Measurements from ENCODE around the gene BMAL1.

The BMAL1 gene

DNA sequence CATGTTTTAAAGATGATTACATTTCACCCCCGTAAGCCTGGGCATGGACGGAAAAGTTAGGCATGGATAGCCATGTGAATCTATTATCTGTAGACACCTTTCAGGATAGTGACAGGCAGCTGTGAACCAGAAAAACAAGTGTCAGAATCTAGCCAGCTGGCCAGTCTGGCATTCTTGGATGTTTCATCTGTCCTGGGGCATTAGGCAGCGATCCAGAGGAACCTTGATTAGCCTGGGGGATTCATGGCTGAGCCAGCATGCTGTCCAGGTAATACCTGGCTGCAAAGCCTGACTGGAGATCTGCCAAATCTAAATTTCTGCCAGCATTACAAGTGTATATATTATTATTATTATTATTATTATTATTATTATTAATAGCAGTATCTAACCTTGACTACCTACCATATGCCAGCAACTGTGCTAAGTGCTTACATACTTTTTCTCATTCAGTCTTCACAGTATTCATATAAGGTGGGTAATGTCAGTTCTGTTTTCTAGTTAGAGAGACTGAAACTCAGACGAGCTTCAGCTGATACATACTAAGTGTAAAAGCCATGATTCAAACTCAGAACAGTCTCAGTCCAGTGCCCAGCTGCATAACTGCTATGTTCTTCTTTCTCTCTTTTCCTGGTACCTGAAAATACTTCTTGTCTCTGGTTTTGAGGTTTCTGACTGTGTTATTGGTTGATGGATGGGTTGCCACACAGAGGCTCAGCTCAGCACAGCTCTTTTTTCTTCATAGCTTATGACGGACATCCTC, 12.8 kb downstream of the BMAL1 start:
- DNase-seq (ENCODE audit: insufficient read length, low spot score) (no peak), FAIRE-seq (no peak)
- TF ChIP-seq, protein P1, sequence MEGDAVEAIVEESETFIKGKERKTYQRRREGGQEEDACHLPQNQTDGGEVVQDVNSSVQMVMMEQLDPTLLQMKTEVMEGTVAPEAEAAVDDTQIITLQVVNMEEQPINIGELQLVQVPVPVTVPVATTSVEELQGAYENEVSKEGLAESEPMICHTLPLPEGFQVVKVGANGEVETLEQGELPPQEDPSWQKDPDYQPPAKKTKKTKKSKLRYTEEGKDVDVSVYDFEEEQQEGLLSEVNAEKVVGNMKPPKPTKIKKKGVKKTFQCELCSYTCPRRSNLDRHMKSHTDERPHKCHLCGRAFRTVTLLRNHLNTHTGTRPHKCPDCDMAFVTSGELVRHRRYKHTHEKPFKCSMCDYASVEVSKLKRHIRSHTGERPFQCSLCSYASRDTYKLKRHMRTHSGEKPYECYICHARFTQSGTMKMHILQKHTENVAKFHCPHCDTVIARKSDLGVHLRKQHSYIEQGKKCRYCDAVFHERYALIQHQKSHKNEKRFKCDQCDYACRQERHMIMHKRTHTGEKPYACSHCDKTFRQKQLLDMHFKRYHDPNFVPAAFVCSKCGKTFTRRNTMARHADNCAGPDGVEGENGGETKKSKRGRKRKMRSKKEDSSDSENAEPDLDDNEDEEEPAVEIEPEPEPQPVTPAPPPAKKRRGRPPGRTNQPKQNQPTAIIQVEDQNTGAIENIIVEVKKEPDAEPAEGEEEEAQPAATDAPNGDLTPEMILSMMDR (IDR thresholded peaks at IDR 0.05; ENCODE audit: insufficient read depth, missing control alignments) = no peak

DNA sequence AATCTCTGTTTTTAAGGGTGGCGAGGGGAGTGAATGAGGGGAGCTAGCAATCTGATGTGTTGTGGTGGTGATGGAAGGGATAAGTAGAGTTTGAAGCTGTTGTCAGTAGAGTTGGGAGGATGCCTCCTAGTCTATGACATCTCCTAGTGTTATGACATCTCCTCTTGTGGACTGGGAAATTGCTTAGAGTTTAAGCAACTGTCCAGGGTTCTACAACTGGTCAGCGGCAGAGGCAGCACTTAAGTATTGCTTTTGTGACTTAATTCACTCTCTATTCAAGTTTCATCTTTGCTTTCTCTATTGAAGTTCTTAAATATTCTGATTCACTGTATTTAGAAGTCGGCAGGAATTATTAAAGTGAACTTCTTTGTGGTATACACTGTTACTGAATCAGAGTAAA, 13.8 kb downstream of the BMAL1 start:
- FAIRE-seq (no peak), DNase-seq (ENCODE audit: insufficient read length, low spot score) (no peak)
- TF ChIP-seq, protein P1 (IDR thresholded peaks at IDR 0.05; ENCODE audit: insufficient read depth, missing control alignments) = no peak

DNA sequence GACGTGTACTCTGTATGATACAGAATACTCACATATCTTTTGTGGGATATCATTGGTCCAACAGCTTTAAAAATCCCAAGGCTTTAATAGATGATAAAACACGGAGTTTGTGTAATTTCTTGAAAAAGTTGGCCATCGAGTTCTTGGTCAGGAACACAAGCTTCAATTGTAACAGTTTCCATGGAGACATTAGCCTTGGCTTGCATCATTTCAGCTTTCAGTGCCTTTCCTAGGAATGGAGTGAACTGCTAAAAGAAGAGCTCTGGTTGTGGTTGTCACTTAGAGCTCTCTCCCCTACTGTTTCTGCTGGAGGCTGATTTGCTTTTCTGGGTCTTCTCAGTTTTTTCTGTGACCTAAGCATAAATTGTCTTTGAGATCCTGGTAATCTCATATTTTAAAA, 14.2 kb downstream of the BMAL1 start:
- FAIRE-seq (no peak), DNase-seq (ENCODE audit: insufficient read length, low spot score) (no peak)

DNA sequence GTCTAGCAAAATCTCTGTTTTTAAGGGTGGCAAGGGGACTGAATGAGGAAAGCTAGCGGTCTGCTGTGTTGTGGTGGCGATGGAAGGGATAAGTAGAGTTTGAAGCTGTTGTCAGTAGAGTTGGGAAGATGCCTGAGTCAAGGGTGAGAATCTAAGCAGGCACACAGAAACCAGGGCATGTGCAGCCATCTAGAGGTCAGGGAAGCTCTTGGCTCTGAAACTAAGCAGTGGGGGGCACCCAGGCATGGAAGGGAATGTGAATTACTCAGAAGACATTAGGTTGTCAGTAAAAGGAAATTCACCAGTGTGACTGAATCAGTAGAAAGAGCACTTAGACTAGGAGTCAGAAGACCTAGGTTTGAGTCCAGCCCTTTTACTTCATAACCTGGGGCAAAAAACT, 15.4 kb downstream of the BMAL1 start:
- DNase-seq (ENCODE audit: insufficient read length, low spot score) = no peak
- TF ChIP-seq, protein P1 (IDR thresholded peaks at IDR 0.05; ENCODE audit: insufficient read depth, missing control alignments) = no peak
- no peak for FAIRE-seq

More for the DNA sequence above, 14.2 kb downstream of the BMAL1 start:
- TF ChIP-seq, protein P1 (IDR thresholded peaks at IDR 0.05; ENCODE audit: insufficient read depth, missing control alignments) = no peak

DNA sequence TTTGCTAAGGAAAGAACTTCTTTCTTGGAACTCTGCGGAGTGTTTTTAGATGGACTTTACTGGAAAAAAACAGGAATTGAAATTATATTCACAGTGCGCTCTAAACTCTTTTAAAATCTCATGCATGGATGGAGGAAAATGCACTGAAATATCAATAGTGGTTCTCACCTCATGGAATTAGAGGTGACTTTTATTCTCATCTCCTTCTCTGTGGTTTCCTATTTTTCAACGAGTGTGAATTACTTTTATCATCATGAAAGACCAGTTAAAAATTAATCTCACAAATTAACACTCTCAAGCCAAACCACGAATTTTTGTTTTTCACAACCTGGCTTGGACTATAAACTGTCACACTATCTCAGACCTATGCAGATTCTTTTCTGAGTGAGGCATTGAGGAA, 16.6 kb downstream of the BMAL1 start:
- FAIRE-seq = no peak
- no peak for DNase-seq (ENCODE audit: insufficient read length, low spot score)
- TF ChIP-seq, protein P1 (IDR thresholded peaks at IDR 0.05; ENCODE audit: insufficient read depth, missing control alignments) = no peak

DNA sequence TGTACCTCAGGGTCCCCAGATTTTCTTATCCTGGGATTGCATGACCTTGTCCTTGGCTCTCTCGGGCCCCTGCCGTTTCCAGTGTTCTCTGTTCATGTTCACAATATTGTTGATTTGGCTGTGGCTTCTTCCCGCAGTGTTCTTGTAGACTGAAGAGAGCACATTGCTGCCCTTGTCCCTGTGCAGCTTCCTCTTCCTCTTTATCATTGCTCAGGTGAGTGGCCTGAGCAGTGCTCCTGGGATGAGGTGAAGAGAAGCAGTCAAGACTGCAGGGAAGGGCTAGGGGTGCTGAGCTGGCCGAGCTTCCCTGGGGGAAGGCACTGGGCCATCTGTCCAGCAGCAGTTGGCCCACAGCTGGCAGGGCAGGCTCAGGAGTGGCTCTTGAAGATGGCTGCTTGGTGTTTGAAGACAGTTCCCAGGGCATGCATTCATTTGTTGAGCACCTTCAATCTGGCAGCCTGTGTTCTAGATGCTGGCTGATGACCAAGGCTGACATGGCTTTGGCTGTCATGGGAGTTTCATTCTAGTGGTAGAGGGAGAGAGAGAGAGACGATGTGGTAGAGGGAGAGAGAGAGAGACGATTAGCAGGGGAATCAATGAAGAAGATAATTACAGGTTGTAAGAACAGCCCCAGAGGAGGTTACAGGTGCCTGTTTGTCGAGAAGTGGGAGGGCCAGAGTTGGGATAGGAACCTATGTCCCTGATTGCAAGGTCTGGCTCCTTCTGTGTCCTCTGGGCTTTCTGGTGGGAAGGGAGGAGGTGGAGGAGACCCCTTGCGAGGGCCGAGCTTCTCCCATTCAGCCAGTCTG, 17.4 kb downstream of the BMAL1 start:
- TF ChIP-seq, protein P1 (IDR thresholded peaks at IDR 0.05; ENCODE audit: insufficient read depth, missing control alignments) = no peak
- FAIRE-seq (no peak), DNase-seq (ENCODE audit: insufficient read length, low spot score) (no peak)

Measured in D721Med (cell line).